Measurements from ENCODE around the gene ZNF740. TPM values are rescaled to one million over a fixed set of nuclear protein-coding genes. Genes with fewer than 3 reads are reported as not detected.

The ZNF740 gene
- total RNA-seq, 2 donors from 2014 or later, result 44.2 to 49.5 TPM

- Mint-ChIP-seq H3K36me3 (ENCODE audit: insufficient read depth in 2 of 2) (no peaks in the 10 kb centered on the region), H3K4me3 (peak overlapping the region; percentile 88 to 91), H3K27ac (peak overlapping the region; percentile 50), H3K4me1 (ENCODE audit: low read depth) (peaks cover 56% of the 10 kb centered on the region), H3K9me3 (no peaks in the 10 kb centered on the region), H3K27me3 (ENCODE audit: low read depth) (no peaks in the 10 kb centered on the region)
- ATAC-seq (replicated peaks in 1 of 2) (peak; percentile 54), DNase-seq (peak; percentile 36 to 47)
Observed at GRCh38 chr12:53232646-53233461, 52.3 kb downstream of the ZNF740 start.

- DNase-seq (no peak), ATAC-seq (replicated peaks in 1 of 2) (no peak)
- Mint-ChIP-seq H3K4me3 (peak overlapping the region; percentile 88 to 91), H3K27me3 (ENCODE audit: low read depth) (no peaks in the 10 kb centered on the region), H3K4me1 (ENCODE audit: low read depth) (peaks cover 50% of the 10 kb centered on the region), H3K9me3 (no peaks in the 10 kb centered on the region), H3K36me3 (ENCODE audit: insufficient read depth in 2 of 2) (no peaks in the 10 kb centered on the region), H3K27ac (no peak overlapping the region)
Observed at GRCh38 chr12:53233671-53234121, 53.2 kb downstream of the ZNF740 start.

DNA sequence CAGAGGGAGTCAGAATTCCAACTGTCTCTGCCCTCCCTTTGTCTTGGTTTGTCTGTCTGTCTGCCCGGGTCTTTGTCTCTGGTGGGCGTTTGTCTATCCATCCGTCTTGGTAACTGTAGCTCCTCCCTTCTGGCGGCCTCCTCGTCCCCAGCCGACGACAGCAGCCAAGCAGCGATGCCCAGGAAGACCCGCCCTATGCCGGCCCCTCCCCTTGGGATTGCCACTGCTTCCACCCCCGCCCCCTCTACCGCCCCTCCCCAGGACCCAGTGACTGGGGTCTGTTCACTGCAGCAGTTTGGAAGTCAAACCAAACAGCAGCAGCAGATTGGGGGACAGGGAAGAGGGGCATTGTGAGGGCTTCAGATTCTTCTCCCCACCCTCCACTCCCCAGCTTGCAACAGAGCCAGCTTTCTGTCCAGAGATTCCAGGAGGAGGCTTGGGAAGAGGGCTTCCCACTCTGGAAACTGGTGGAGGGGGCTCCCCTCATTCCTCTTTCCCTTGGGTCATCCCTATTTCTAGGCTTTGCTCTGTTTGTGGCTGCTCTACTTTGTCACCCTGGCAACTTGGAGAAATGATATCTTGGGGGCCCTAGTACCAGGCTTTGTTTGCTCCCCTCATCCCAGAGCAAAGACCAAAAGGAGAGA, 53.9 kb downstream of the ZNF740 start:
- no peaks in the 10 kb centered on the region for H3K9me3 Mint-ChIP-seq
- H3K27me3 Mint-ChIP-seq (ENCODE audit: low read depth), result no peaks in the 10 kb centered on the region
- peak overlapping the region in 1 of 2 donors; percentile 52 for H3K4me3 Mint-ChIP-seq
- H3K36me3 Mint-ChIP-seq (ENCODE audit: insufficient read depth in 2 of 2), result no peaks in the 10 kb centered on the region
- ATAC-seq (replicated peaks in 1 of 2), result no peak
- H3K27ac Mint-ChIP-seq, result peak overlapping the region; percentile 22
- peaks cover 45% of the 10 kb centered on the region for H3K4me1 Mint-ChIP-seq (ENCODE audit: low read depth)
- DNase-seq, result no peak

DNA sequence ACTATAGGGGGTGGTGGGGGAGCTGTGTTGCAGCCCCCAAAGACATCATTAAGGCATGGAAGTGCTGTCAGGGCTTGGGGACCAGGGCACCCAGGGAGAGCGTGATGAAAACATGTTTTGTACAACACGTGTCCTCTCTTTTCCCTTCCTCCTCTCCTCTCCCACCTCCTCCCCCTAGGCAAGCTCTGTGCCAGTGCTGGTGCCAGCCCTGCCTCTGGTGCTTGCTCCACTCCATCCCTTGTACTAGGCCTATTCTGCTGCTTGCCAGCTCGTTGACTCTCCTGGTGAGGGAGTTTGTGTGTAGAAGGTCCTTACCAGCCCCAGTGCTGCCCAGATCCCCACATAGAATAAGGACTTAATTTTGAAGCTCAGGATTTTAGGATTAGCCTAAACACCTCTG, 54.6 kb downstream of the ZNF740 start:
- Mint-ChIP-seq H3K9me3 (no peaks in the 10 kb centered on the region), H3K27ac (peak overlapping the region; percentile 11), H3K27me3 (ENCODE audit: low read depth) (no peaks in the 10 kb centered on the region), H3K4me1 (ENCODE audit: low read depth) (peaks cover 38% of the 10 kb centered on the region), H3K4me3 (peak overlapping the region in 1 of 2 donors; percentile 62), H3K36me3 (ENCODE audit: insufficient read depth in 2 of 2) (no peaks in the 10 kb centered on the region)
- ATAC-seq (replicated peaks in 1 of 2) (no peak), DNase-seq (no peak)

- peaks cover 38% of the 10 kb centered on the region for H3K4me1 Mint-ChIP-seq (ENCODE audit: low read depth)
- no peaks in the 10 kb centered on the region for H3K36me3 Mint-ChIP-seq (ENCODE audit: insufficient read depth in 2 of 2)
- DNase-seq, result no peak
- peak in 1 of 2 donors; percentile 18 for ATAC-seq (replicated peaks in 1 of 2)
- no peaks in the 10 kb centered on the region for H3K27me3 Mint-ChIP-seq (ENCODE audit: low read depth)
- peak overlapping the region; percentile 62 to 73 for H3K4me3 Mint-ChIP-seq
- H3K27ac Mint-ChIP-seq, result peak overlapping the region; percentile 55
- H3K9me3 Mint-ChIP-seq, result no peaks in the 10 kb centered on the region
Observed at GRCh38 chr12:53235742-53236442, 55.4 kb downstream of the ZNF740 start.

GRCh38 chr12:53236443-53237111, 56.1 kb downstream of the ZNF740 start:
- Mint-ChIP-seq H3K27me3 (ENCODE audit: low read depth) (no peaks in the 10 kb centered on the region), H3K36me3 (ENCODE audit: insufficient read depth in 2 of 2) (no peaks in the 10 kb centered on the region), H3K4me1 (ENCODE audit: low read depth) (peaks cover 38% of the 10 kb centered on the region), H3K4me3 (peak overlapping the region; percentile 62 to 73), H3K9me3 (no peaks in the 10 kb centered on the region), H3K27ac (peak overlapping the region; percentile 55)
- peak in 1 of 2 donors; percentile 43 for DNase-seq
- ATAC-seq (replicated peaks in 1 of 2), result peak in 1 of 2 donors; percentile 18

DNA sequence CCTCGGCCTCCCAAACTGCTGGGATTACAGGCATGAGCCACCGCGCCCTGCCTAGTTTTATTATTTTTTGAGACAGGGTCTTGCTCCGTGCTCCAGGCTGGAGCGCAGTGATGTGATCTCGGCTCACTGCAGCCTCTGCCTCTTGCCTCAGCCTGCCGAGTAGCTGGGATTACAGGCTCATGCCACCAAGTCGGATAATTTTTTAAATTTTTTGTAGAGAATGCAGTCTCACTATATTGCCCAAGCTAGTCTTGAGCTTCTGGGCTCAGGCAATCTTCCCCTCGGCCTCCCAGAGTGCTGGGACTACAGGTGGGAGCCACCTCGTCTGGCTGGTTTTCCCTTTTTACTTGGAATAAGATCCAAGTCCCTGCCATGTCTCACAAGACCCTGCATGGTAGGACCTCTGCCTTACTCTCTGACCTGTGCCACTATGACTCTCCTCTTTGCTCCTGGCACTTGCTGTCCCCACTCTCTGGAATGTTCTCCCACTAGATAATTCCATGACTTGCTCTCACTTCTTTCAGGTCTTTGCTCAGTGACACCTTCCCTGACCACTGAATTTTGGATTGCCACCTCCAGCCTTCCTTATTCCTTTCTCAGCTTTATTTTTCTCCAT, 59.2 kb downstream of the ZNF740 start:
- Mint-ChIP-seq H3K27me3 (ENCODE audit: low read depth) (peaks cover 15% of the 10 kb centered on the region), H3K27ac (no peak overlapping the region), H3K4me1 (ENCODE audit: low read depth) (peaks cover 24% of the 10 kb centered on the region), H3K9me3 (no peaks in the 10 kb centered on the region), H3K4me3 (no peak overlapping the region), H3K36me3 (ENCODE audit: insufficient read depth in 2 of 2) (no peaks in the 10 kb centered on the region)
- ATAC-seq (replicated peaks in 1 of 2) (no peak), DNase-seq (no peak)

- Mint-ChIP-seq H3K27ac (no peak overlapping the region), H3K9me3 (no peaks in the 10 kb centered on the region), H3K27me3 (ENCODE audit: low read depth) (peaks cover 22% of the 10 kb centered on the region), H3K36me3 (ENCODE audit: insufficient read depth in 2 of 2) (no peaks in the 10 kb centered on the region), H3K4me3 (no peak overlapping the region), H3K4me1 (ENCODE audit: low read depth) (peaks cover 7% of the 10 kb centered on the region)
- no peak for ATAC-seq (replicated peaks in 1 of 2)
- DNase-seq, result no peak
Observed at GRCh38 chr12:53241623-53242412, 61.3 kb downstream of the ZNF740 start.

DNA sequence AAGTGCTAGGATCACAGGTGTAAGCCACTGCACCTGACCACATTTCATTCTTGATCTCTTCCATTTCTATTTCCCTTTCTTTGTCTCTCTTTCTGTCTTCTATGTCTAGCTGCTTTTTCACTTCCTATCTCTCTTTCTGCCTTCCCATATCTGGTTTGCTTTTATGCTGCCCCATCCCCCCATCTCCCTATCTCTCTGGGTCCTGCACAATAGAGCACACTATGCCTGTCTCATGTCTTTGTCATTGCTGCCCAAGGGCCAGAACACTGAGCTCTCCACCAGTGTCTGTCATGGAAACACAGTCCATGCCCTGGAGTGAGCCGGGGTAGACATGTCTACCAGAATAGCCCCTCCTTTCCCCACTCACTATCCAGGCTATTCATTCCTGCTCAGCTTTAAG, 63.8 kb downstream of the ZNF740 start:
- no peaks in the 10 kb centered on the region for H3K36me3 Mint-ChIP-seq (ENCODE audit: insufficient read depth in 2 of 2)
- H3K4me1 Mint-ChIP-seq (ENCODE audit: low read depth), result peaks cover 5% of the 10 kb centered on the region
- no peak for ATAC-seq (replicated peaks in 1 of 2)
- H3K27ac Mint-ChIP-seq, result no peak overlapping the region
- H3K27me3 Mint-ChIP-seq (ENCODE audit: low read depth), result peaks cover 22% of the 10 kb centered on the region
- H3K9me3 Mint-ChIP-seq, result no peaks in the 10 kb centered on the region
- no peak for DNase-seq
- no peak overlapping the region for H3K4me3 Mint-ChIP-seq

Measured in activated T-cell treated with anti-CD3 and anti-CD28 coated beads, Interleukin-2, amount 50 U/mL, for 72 hours (primary cell).